Gastrocnemius medialis (tissue), 4 donors: ENCODE results near the gene SPEM1. TPM values are rescaled to one million over a fixed set of nuclear protein-coding genes. Genes with fewer than 3 reads are reported as not detected.

ENCODE experiments used
- ATAC-seq, 2 donors: fragments of 150-250 bp; one replicate each; pipeline ENCODE4 v1.9.1; 2016
- DNase-seq, 2 donors: peaks; one replicate each; pipeline ENCODE4 v3.0.0-alpha.2; 2019
- H3K27ac ChIP-seq, 4 donors: fragments of 200-600 bp; sonication (generic); 1 replicate in 1 of 4; 2 replicates in 3 of 4; pipeline ENCODE4 v1.5.1; 2016 to 2018; ENCODE audit warnings: mild to moderate bottlenecking in 2 of 4, moderate library complexity in 1 of 4
- H3K27me3 ChIP-seq, 3 donors: fragments of 200-600 bp; sonication (generic) in 2 of 3; 1 replicate in 1 of 3; 2 replicates in 2 of 3; pipeline versions ENCODE4 v1.5.1 to v1.6.0; 2016 to 2019; ENCODE audit warnings: mild to moderate bottlenecking in 1 of 3, moderate library complexity in 1 of 3
- H3K36me3 ChIP-seq, 2 donors: fragments of 200-600 bp; sonication (generic) in 1 of 2; one replicate each; pipeline ENCODE4 v1.5.1; 2017 to 2018
- H3K4me1 ChIP-seq, 2 donors: fragments of 200-600 bp; sonication (generic) in 1 of 2; one replicate each; pipeline ENCODE4 v1.5.1; 2016 to 2017; ENCODE audit warnings: mild to moderate bottlenecking in 2 of 2
- H3K4me3 ChIP-seq, 4 donors: fragments of 200-600 bp; sonication (generic) in 3 of 4; 1 replicate in 1 of 4; 2 replicates in 3 of 4; pipeline ENCODE4 v1.5.1; 2016 to 2019; ENCODE audit warnings: mild to moderate bottlenecking in 2 of 4
- H3K9me3 ChIP-seq, 3 donors: fragments of 200-600 bp; sonication (generic) in 2 of 3; 1 replicate in 1 of 3; 2 replicates in 2 of 3; pipeline ENCODE4 v1.5.1; 2016 to 2019
- POLR2A ChIP-seq, 2 donors: fragments of 450-650 bp; IDR thresholded peaks; one replicate each; pipeline ENCODE4 v1.6.1; 2017; ENCODE audit warnings: antibody characterized with exemption in 2 of 2, mild to moderate bottlenecking in 2 of 2, moderate library complexity in 2 of 2
- in situ Hi-C, 4 donors: fragments of 200-750 bp; cut with MboI; loops; one replicate each; pipeline versions ENCODE4 v1.15.0 to v1.8.0; 2017; ENCODE audit warnings: low sequenced_read_pairs in 4 of 4
- intact Hi-C: fragments of 100-400 bp; cut with DNase I; formaldehyde crosslinking; loops from one replicate; pipeline ENCODE4 v1.15.1; 2023; ENCODE audit warnings: low total_unique reads
- total RNA-seq, 4 donors: library from RNA; depleted of rRNA; stranded (reverse); fragments of >200 nt; gene quantifications; one replicate each; pipeline versions ENCODE4 v1.1.0 to v1.2.3, GENCODE V29; 2016
- TF ChIP-seq, protein P1 (sequence below), 5 experiments: fragments of 450-650 bp in 3 of 5; fragments of 200-600 bp in 2 of 5; sonication (generic) in 2 of 5; IDR thresholded peaks in 4 of 5; conservative IDR thresholded peaks in 1 of 5; 1 replicate in 4 of 5; 2 replicates in 1 of 5; pipeline ENCODE4 v1.5.1; 2016 to 2019; ENCODE audit warnings: antibody characterized with exemption in 5 of 5, mild to moderate bottlenecking in 3 of 5, moderate library complexity in 3 of 5

Gene SPEM1
- total RNA-seq, 4 donors from 2014 or later = not detected

DNA sequence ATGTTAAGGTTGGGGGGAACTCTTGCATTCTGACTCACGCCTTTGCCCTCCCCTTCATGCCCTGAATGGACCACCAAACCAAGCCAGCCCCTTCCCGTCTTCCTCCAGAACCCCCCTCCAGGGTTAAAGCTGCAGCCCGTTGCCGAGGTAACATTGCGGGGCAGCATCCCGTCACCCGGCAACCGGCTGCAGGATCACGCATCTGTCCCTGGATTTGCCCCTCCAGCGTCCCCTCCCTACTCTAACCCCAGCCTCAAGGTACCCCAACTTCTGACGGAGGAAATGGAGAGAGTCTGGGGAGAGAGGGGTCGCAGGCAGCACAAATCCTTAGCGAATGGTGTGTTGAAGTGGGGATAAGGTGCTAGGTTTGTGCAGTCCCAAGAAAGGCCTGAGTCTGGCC, 13.0 kb upstream of the SPEM1 start:
- Histone ChIP-seq H3K27ac (no peak overlapping the region), H3K36me3 (no peaks in the 10 kb centered on the region), H3K27me3 (no peaks in the 10 kb centered on the region), H3K4me1 (peaks cover 15 to 20% of the 10 kb centered on the region in 2 donors), H3K9me3 (no peaks in the 10 kb centered on the region), H3K4me3 (no peak overlapping the region)
- in situ Hi-C loops (no loop called here), intact Hi-C loops (loop anchor here (10.0 kb wide), 1 partner anchor 278 kb away; the partner anchor contains the start of genes TP53 and WRAP53)
- ATAC-seq (no peak), DNase-seq (no peak)
- TF ChIP-seq POLR2A (IDR thresholded peaks at IDR 0.05) = no peak
- TF ChIP-seq, protein P1, sequence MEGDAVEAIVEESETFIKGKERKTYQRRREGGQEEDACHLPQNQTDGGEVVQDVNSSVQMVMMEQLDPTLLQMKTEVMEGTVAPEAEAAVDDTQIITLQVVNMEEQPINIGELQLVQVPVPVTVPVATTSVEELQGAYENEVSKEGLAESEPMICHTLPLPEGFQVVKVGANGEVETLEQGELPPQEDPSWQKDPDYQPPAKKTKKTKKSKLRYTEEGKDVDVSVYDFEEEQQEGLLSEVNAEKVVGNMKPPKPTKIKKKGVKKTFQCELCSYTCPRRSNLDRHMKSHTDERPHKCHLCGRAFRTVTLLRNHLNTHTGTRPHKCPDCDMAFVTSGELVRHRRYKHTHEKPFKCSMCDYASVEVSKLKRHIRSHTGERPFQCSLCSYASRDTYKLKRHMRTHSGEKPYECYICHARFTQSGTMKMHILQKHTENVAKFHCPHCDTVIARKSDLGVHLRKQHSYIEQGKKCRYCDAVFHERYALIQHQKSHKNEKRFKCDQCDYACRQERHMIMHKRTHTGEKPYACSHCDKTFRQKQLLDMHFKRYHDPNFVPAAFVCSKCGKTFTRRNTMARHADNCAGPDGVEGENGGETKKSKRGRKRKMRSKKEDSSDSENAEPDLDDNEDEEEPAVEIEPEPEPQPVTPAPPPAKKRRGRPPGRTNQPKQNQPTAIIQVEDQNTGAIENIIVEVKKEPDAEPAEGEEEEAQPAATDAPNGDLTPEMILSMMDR (IDR thresholded peaks at IDR 0.05 in 4 of 5, conservative IDR thresholded peaks at IDR 0.05 in 1 of 5) = no peak

DNA sequence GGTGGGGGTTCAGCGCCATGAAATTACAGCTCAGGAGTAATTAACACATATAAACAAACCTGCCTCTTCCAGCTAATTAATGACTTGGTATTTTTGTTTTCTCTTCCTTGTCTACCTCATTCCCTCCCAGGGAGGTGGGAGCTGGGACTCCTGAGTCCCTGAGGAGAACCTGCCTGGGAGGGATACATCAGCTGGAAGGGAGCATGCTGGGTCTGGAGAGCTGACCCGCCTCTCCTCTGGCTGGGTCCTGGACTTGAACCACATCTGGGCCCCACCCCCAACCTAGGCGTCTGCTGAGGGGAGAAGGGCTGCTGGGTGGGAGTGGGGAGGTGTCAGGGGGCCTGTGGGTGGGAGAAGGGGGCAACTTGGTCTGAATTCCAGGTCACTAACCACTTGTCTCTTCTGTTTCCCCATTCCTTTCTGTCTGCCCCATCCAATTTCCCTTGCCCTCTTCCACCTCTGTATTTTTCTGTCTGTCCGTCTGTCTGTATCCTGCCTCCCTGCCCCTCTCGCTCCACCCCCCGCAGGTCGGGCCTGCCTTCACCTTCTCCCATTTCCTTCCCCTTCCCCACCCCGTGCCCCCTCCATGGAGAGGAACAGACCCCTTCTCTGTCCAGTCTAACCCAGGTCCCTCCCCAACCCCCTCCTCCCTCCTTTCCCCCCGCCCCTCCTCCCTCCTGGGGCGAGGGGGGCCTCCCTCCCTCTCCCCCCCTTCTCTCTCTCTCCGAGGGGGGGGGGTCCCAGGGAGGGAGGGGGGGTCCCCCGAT, 12.5 kb upstream of the SPEM1 start, which contains the start of gene NLGN2:
TSS of gene NLGN2 (plus strand) at position 361 of the 767 bp plus-strand sequence. CDS start 411 bp downstream, outside the sequence.
- H3K27me3 ChIP-seq = no peaks in the 10 kb centered on the region
- no peak for ATAC-seq
- H3K4me1 ChIP-seq = peaks cover 9 to 14% of the 10 kb centered on the region in 2 donors
- H3K4me3 ChIP-seq = no peak within 1 kb of the TSS
- in situ Hi-C loops (no loop called here), intact Hi-C loops (loop anchor here (10.0 kb wide), 1 partner anchor 277 kb away; the partner anchor contains the start of genes TP53 and WRAP53)
- H3K27ac ChIP-seq = no peak within 1 kb of the TSS
- TF ChIP-seq, protein P1 (IDR thresholded peaks at IDR 0.05 in 4 of 5, conservative IDR thresholded peaks at IDR 0.05 in 1 of 5) = no peak
- TF ChIP-seq POLR2A (IDR thresholded peaks at IDR 0.05) = no peak
- DNase-seq = no peak
- H3K36me3 ChIP-seq = no peaks in the 10 kb centered on the region
- H3K9me3 ChIP-seq = no peaks in the 10 kb centered on the region

DNA sequence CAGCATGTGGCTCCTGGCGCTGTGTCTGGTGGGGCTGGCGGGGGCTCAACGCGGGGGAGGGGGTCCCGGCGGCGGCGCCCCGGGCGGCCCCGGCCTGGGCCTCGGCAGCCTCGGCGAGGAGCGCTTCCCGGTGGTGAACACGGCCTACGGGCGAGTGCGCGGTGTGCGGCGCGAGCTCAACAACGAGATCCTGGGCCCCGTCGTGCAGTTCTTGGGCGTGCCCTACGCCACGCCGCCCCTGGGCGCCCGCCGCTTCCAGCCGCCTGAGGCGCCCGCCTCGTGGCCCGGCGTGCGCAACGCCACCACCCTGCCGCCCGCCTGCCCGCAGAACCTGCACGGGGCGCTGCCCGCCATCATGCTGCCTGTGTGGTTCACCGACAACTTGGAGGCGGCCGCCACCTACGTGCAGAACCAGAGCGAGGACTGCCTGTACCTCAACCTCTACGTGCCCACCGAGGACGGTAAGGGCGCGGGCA, 11.8 kb upstream of the SPEM1 start:
- DNase-seq (no peak), ATAC-seq (no peak)
- Histone ChIP-seq H3K27me3 (no peaks in the 10 kb centered on the region), H3K4me1 (peaks cover 3 to 9% of the 10 kb centered on the region in 2 donors), H3K4me3 (no peak overlapping the region), H3K9me3 (no peaks in the 10 kb centered on the region), H3K36me3 (no peaks in the 10 kb centered on the region), H3K27ac (no peak overlapping the region)
- in situ Hi-C loops (no loop called here), intact Hi-C loops (loop anchor here (10.0 kb wide), 1 partner anchor 277 kb away; the partner anchor contains the start of genes TP53 and WRAP53)
- TF ChIP-seq POLR2A (IDR thresholded peaks at IDR 0.05) = no peak
- TF ChIP-seq, protein P1 (IDR thresholded peaks at IDR 0.05 in 4 of 5, conservative IDR thresholded peaks at IDR 0.05 in 1 of 5) = no peak

DNA sequence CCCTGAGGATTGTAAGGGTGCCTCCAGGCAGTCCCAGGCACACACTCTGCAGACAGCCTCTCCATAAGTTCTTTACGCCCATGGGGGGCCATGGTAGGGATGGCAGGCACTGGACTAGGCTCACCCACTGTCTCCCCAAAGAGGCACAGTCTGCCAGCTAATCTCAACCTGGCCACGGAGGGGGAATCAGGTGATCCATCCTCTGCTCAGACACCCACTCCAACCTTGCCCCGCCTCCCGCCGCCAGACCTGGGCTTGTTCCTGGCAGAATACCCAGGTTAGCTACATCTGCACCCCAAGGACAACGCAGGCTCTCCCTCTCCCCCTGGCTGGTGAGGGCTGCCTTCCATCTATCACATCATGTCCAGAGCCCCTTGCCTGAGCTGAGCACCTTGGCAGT, 11.3 kb upstream of the SPEM1 start:
- ATAC-seq = no peak
- intact Hi-C loops = loop anchor here (10.0 kb wide), 1 partner anchor 276 kb away; the partner anchor contains the start of genes TP53 and WRAP53
- Histone ChIP-seq H3K4me1 (peaks cover 3 to 9% of the 10 kb centered on the region in 2 donors), H3K27ac (no peak overlapping the region), H3K27me3 (no peaks in the 10 kb centered on the region), H3K4me3 (no peak overlapping the region), H3K9me3 (no peaks in the 10 kb centered on the region), H3K36me3 (no peaks in the 10 kb centered on the region)
- TF ChIP-seq, protein P1 (IDR thresholded peaks at IDR 0.05 in 4 of 5, conservative IDR thresholded peaks at IDR 0.05 in 1 of 5) = no peak
- no peak for TF ChIP-seq POLR2A (IDR thresholded peaks at IDR 0.05)
- DNase-seq = no peak
- in situ Hi-C loops = no loop called here
